GM04503 (cell line): ENCODE measurements around the gene SPACA1.
"Not testable (repeated sequence)": the region's sequence is repeated elsewhere in the genome, so short reads cannot be mapped to it uniquely, and the experiment has no call there.

ENCODE experiments used
- DNase-seq: peaks from one replicate; pipeline ENCODE4 v3.0.0-alpha.2; 2012; ENCODE audit warnings: low read depth

The SPACA1 gene, protein sequence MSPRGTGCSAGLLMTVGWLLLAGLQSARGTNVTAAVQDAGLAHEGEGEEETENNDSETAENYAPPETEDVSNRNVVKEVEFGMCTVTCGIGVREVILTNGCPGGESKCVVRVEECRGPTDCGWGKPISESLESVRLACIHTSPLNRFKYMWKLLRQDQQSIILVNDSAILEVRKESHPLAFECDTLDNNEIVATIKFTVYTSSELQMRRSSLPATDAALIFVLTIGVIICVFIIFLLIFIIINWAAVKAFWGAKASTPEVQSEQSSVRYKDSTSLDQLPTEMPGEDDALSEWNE

GRCh38 chr6:88047510-88048150 is at the start of gene SPACA1:
SPACA1 (plus strand) TSS chr6:88047841; CDS start chr6:88047906, 65 bp downstream.
- no peak for DNase-seq

DNA sequence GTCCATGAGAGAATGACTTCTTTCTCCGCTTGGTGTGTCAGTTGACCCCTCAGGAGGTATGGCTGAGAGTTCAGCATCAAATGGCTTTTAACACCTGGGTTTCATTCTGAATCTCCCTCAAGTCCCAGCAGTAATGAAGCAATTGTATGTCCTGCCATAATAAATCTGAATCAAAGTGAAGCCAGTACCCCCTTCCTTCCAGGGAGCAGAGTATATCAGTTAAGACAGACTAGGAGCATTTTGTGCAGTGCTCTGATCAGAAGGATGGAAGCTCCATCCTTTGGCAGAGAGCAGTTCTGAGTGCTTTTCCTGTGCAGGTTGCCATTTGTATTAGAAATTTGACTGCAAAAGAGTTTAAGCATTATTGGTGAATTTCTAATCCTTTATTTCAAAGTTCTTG is 46.9 kb upstream of the SPACA1 start:
- DNase-seq, result no peak

DNA sequence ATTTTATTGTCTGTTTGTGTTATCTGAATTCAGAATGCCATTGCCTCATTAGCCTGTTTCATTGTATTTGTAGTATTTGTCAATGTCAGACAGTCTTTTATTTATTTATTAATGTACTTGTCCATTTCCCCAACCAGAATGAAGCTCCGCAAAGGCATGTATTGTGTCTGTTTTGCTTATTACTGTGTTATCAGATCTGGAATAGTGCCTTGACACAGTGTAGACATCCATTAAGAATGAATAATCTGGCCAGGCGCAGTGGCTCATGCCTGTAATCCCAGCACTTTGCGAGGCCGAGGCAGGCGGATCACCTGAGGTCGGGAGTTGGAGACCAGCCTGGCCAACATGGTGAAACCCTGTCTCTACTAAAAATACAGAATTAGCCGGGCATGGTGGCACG is 46.4 kb upstream of the SPACA1 start:
- not testable (repeated sequence) for DNase-seq

DNA sequence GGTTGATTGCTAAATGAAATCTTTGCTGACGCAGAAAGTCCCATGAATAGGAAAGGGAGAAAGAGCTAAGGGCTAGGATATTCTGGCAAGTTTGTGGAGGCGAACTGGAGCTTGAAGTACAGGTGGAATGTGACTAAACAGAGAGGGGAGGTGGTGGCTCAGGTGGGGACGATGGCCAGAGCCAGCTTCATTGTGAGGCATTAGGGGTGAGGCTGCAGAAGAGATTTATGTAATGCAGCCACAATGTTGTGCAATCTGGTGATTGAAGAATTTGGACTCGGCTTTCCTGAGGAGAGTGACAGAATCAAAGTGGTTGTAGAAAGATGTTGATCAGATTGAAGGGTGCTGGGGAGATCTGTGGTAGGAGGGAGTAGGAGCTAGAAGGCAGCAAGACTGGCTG is 42.9 kb upstream of the SPACA1 start:
- no peak for DNase-seq

GRCh38 chr6:88006557-88006956 is 41.1 kb upstream of the SPACA1 start:
- no peak for DNase-seq

- no peak for DNase-seq
These were observed 39.2 kb upstream of the SPACA1 start for GRCh38 chr6:88008411-88008810.

DNA sequence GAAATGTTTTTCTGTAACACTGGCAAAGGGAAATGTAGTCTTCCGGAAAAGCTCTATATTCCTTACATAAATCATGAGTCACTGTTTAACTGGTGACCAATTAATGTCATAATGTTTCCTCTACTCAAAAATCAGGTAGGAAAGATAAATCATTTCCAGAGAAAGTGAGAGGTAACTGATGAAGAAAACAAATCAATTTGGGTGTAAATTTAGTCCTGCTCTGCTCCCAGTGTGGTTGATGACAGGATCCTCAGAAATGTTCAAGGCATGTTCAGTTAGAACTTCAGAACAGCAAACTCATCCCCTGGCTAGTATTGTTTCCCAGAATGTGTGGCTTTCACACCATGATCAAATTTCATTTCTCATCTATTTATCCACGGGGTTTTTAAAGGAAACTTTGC is 38.8 kb upstream of the SPACA1 start:
- no peak for DNase-seq

DNA sequence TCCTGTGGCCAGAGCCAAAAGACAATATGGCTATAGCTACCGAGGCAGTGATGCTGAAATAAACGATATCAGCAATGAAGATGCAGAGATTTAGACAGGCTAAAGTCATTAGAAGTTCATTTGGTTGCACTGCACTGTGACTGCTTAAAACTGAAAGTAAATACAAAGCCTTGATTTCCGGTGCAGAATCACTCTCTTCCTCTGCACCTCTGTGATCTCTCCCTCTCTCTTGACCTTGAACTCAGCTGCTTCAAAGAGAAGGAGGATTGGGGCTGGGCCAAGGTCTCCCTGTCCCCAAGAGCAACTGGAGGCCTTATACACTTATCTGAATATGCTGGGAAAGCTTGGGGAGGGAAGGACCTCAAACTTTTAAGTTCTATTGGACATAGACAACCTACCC is 34.6 kb upstream of the SPACA1 start:
- DNase-seq, result no peak

DNA sequence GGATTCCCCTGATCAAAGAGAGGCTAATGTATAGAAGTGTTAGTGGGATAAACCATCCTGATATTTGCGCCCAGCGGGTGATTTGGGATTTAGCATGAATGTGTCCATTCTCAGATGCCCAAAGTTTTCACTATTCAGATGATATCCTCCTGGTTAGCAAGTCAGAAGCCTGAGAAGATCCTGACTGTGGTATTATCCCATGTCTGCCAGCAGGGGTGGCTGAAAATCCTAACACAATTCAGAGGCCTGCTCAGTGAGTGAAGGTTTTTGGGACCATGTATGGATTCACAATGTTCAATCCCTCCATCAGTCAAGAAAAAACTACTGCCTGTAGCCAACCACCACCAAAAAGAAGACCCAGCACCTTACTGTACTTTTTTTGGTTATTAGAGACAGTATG is 34.1 kb upstream of the SPACA1 start:
- DNase-seq, result no peak

DNA sequence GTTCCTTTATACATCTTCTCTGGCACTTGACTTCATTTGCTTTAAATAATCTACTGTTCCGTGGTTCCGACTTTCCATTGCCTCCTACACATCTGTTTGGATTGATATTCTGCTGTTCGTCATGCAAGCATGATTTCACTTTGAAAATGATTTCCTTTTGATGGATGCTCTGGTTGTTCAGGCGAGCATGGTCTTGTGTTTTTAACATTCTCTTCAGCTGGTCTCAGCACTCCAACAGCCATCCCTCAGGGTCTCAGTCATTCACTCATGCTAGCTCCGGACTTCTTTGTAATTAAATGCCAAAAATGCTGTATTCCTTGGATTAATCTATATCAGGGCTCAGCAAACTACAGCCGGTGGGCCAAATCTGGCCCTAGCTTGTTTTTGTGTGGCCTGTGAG is 27.2 kb upstream of the SPACA1 start:
- DNase-seq, result no peak

DNA sequence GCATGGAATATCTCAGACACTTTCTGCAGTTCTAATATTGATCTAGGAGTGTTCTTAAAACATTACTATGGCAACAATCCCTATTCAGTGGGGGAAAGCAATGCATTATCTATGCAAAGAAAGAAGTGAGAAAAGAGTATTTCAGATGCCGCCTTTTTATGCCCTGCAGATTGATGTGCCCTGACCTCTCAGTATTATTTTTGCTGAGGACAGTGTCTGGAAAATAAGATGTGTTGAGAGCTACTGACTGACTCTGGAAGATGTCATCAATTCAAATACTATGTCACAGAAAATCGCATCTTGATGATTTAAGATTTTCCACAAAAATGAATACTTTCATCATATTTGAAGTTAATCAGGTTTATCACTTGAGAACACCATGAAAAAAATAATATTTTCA is 22.9 kb upstream of the SPACA1 start:
- DNase-seq, result no peak

DNA sequence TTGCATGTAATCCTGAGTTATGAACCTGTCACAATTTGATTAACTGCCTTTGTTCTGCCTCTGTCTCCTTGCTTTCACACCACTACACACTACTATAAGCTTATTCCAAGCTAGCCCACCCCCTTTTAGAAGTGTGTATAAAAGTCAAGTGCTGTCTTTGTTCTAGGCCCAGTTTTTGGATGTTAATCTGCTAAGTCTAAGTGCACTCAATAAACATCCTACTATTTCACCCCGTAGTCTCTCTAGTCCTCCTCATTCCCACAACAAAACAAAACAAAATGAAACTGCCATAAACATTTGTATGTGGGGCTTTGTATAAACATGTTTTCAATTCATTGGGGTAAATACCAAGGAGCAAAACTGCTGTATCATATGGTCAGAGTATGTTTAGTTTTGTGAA is 16.1 kb upstream of the SPACA1 start:
- DNase-seq, result no peak

- no peak for DNase-seq
These were observed 3.1 kb upstream of the SPACA1 start for GRCh38 chr6:88044530-88044929.

DNA sequence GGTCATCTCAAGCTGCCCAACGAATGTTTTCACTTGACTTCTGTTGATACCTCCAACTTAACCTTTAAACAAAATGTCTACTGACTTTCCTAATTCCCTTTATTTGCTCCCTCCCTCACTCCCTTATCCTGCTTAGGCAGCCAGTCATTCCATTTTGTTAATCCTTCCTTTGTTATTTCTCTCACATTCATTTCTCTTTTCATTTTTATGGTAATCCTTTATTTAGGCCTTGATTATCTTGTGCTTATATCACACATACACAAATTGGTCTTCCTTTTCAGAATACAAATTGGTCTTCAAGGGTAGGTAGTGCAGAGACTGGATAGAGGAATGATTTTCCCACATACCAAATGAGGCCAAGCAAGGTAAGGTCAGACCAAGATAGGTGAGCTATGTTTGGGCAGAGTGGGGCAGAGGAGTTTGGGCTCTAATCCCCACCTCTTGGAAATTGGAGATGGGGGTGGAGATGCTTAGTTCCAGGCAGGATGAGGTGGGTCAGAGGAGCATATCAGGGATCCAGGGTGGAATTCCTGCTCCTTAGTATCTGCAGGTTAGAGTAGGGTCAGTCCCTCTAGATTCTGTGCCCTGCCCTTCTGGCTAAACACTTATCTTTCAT is 2.0 kb upstream of the SPACA1 start:
- no peak for DNase-seq

DNA sequence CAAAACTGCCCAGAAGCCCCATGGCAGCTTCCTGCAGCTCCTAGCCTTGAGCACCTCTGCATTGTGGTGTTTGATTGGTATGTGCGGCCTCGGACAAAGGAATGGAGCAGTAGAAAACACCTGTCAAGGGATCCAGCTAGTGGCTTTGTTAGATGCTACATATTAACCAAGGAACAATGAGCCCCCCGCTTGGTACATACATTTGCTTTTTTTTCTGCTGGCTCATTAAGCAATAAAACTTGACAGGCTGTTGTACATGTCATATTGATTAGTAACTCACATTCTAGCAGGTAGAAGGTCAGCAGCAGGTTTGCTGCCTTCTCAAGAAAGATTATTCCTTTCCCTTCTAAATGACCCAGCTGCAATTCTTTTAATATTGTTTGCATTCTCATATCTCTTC is 937 bp downstream of the SPACA1 start:
- DNase-seq, result no peak

DNA sequence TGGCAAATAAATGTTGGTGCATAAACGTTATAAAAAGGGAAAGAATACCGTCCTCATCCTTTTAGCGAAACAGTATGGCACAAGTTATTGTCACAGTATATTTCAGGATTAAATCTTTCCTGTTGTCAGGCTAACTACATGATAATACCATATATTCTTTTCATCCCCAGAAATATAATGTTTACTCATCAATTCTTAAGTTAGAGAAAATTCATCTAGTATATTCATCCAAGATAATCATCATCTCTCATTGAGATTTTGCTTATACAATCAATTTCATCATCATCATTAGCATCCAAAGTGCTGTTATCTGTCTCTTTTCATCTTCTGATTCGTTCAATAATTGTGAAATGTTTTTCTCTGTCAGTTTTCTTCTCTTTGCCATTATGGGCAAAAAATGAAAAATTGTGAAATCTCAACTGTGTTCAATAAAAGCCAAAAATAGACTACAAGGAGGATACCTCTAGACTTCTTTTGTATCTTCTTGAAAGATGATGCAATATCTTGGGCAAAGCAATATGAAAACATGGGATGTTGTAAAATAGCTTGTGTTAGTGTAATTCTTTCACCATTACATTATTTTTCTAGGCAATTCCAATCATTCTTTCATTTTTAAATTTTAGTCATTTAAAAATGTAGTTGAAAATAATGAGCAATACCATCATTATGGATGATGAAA is 2.6 kb downstream of the SPACA1 start:
- no peak for DNase-seq

GRCh38 chr6:88059191-88059590 is 11.6 kb downstream of the SPACA1 start:
- no peak for DNase-seq

GRCh38 chr6:88062376-88062775 is 14.7 kb downstream of the SPACA1 start:
- no peak for DNase-seq

DNA sequence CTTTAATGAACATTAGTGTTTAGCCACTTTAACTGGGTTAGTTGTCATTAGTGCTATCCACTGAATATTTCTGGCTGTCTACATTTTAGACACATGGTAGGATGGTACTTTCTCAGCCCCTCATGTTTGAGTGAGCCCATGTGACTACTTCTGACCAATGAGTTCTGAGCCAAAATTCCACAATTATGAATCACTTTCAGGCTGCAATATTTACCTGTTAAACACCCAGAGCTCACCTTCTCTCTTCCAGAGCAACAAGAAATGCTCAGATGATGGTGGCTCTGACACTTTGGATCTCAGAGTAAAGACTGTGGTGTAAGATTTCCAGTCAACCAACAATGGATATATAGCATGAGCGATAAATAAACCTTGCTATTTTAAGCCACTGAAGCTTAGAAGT is 24.8 kb downstream of the SPACA1 start:
- DNase-seq, result no peak

DNA sequence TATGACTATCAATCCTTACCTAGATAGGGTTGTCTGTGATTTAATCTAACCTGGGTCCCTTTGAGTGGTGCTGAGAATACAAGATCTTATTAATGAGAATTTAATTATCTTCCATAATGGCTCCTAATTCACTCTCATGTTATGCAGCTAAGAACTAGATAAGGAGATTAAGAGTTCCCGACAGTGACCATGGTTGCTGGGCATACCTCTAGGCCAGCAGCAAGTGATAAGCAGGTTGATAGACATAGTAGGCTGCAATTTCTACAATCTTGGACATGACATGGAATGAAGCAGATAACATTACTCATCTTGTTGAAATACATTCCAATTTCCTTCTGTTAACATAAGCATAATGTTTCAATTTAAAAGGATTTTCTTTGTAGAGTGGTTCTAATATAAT is 27.1 kb downstream of the SPACA1 start:
- no peak for DNase-seq

GRCh38 chr6:88077305-88077704 is 29.7 kb downstream of the SPACA1 start:
- DNase-seq, result no peak

DNA sequence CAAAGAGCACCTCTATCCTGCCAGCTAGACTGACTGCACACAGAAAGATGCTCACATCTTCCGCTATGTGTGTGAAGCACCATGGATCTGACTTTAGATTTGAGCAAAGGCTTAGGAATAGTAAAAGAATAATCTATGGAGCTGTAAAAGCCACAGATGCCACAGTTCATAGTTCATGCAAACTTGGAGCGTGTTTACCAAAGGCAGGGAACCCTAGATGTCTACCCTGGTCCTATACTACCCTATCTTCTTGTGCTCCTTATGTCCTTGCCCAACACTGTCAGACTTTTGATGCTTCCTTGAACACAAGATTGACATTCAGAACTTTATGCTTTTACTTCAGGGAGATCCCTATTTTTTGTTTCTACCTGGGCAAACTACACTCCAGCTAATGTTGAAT is 39.2 kb downstream of the SPACA1 start:
- DNase-seq, result no peak

- DNase-seq, result no peak
These were observed 42.1 kb downstream of the SPACA1 start for GRCh38 chr6:88089708-88090107.
